GM21737 (cell line): ENCODE results near the gene SLC24A5.

Experiments
- ATAC-seq: cut with Tn5 transposase; IDR thresholded peaks from one replicate; pipeline ENCODE4 v1.9.1; 2021; ENCODE audit warnings: mild to moderate bottlenecking, moderate library complexity; ENCODE audit not compliant: unreplicated experiment

SLC24A5 gene

DNA sequence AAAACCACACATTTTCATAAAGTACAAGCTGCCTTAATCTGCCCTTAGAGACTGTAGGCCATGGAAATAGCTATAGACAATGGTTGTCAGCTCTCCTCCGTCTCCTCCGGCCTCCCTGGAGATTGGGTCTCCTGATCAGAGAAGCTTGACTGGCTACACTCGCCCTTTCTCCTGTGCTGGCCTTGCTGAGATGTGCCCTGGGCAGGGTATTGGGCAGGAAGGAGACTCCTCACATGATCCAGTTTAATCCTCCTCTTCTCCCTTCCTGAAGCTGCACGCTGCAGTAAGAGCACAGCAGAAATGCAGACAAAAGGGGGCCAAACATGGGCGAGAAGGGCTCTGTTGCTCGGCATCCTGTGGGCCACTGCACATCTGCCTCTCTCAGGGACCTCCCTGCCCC, at the start of gene SLC24A5:
Gene SLC24A5 (plus strand): TSS at position 246 of the 400 bp plus-strand sequence. CDS start 55 bp downstream, at position 301.
- ATAC-seq: no peak

DNA sequence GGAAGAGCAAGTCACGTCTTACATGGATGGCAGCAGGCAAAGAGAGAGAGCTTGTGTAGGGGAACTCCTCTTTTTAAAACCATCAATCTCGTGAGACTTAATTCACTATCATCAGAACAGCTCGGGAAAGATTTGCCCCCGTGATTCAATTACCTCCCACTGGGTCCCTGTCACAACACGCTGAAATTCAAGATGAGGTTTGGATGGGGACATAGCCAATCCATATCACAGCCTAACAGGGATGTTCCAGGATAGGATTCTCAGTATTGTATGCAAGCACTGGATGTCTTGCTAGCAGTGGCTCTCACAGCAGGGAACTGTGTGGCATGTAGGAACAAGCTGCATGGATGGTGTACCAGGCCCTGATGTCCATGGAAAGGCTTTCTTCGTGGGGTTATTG, 47.8 kb upstream of the SLC24A5 start:
- ATAC-seq: no peak

DNA sequence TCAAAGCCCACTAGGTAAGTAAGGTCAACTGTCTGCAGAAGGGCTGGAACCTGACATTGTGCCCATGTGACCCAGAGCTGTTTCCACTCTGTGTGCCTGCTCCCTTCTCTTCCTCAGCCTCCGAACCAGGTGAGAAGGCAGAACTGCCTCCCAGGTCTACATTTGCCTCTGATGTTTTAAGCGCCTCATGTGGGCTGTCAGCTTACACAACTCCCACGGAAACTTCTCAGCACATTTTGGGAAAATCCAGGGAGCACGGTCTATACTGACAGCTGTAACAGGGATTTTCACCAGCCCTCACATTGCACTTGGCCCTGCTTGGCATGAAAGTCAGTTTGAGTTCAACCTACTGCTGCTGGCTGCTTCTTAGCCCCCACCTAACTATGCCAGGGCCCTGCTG, 46.9 kb upstream of the SLC24A5 start:
- ATAC-seq: no peak

DNA sequence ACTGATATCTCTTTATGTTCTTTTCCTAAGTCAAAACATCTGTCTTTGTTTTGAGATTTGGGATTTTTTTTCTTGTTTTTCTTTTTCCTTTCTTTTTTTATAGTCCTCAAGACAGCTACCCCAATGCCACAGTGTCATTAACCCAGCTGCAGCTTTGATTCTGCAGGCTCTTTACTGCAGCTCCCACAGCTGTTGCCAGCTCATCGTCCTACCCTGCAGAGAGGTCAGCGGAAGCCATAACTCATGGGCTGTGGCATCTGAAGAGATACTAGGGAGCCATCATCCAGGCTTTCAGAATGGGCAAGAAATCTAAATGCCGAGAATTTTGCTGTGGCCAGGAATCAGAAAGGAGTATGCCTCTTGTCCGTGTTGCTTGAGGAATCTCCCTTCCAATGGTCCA, 44.3 kb upstream of the SLC24A5 start:
- ATAC-seq: no peak

DNA sequence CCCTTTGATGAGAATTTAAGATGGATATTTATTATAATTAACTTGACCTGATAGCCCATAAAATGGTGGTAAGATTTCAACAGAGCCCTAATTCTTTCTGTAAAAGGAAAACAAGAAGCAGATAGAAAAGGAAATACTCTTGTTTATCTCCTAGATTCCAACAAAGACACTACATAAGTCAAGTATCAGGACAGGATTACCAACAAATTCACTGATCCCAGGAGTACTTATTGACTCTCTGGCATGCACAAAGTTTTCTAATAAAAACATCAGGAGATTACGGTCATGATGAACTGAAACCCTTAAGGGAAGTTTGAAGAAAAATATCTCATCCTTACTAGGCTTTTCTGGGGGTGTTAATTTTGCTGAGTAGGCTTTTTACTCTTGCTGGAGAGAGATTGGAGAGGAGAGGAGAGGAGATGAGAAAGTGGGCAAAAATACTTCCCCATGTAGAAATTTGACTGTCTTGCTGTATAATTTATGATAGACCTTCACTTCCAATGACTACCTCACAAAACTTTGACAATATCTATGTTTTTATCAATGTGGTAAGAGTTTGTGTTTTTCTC, 43.1 kb upstream of the SLC24A5 start:
- ATAC-seq: no peak

DNA sequence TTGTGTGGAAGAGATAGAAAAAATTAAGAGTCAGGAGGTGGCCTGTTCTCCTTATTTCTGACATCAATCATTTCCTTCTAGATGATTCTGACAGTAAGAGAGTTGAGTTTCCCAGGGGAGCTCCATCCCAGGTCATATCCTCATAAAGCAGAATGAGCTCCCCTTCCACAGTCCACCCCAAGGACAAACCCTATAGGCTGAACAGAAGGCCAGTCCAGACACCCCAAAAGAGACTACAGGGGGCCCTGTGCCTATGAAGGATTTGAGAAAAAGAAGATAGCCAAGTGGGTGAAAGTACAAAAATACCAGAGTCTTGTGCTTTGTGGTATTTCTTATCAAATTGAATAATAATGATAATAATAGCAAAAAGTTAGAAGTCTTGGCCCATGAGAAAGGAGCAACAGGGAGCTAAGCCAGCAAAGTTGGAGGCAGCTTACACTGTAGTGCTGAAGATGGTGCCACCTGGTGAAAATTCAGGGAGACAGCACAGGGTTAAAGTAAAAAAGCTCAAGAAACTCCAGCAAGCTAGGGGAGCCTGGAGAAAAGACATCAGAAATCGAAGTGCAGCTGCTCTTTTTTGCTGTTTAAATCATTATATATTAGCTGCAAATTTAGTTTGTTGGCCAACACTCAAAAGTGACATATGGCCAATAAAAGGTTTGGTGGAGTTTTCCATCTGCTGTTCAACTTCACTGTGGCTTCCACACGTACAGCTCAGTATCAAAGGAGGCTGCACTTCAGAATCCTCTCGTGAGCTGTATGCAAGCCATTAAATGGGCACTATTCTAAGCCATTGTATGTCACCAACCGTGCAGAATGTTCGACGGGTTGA, 35.8 kb upstream of the SLC24A5 start:
- ATAC-seq: no peak

DNA sequence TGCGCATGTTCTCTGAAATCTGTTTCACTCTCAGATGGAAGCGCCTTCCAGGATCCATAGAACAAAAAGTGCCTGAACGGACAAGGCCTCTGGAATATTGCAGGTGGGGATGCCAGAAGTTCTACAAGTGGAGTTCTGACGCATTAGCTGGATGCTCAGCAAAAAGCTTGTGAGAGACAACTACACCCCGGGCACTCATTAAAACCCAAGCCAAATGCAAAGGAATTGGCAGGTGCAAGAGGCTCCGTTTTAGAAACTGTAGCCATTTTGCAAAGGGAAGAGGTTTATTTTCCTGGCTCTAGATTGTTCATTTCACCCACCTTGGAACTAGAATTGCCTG, 35.2 kb upstream of the SLC24A5 start:
- no peak for ATAC-seq

DNA sequence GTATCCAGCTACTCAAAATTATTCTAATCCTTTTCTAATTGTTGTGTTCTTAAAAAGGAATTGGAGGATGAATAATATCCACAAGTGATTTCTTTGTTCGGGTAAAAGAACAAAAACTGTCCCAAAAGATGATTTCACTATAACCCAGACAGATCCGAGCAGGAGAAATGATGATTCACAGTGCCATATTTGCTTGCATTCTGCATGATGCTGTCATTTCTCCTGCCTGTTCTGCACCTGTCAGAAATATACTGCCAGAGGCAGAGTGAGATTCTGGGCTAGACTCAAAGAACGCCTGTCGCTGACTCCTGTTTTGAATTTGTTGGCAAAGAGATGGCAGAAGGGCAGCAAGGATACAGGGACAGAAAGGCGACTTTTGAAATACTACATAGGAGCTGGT, 34.7 kb upstream of the SLC24A5 start:
- ATAC-seq: no peak

DNA sequence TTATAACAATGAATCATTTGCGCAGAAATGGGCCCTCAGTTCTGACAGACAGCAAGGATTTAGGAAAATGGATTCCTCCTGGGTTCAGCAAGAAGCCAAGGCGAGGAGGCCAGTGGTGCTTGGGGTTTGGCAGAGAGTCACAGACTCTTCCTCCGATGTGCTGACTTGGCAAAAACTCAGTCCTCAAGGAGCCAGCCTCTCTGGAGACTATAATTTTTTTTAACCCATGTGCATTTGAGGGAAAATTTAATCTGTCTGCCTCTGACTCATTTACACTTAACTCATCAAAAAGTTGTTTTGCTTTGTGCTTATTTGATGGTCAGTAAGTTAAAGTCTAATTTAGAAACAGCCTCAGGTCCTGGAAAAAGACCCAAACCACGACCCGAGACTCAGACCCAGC, 34.2 kb upstream of the SLC24A5 start:
- ATAC-seq: no peak

DNA sequence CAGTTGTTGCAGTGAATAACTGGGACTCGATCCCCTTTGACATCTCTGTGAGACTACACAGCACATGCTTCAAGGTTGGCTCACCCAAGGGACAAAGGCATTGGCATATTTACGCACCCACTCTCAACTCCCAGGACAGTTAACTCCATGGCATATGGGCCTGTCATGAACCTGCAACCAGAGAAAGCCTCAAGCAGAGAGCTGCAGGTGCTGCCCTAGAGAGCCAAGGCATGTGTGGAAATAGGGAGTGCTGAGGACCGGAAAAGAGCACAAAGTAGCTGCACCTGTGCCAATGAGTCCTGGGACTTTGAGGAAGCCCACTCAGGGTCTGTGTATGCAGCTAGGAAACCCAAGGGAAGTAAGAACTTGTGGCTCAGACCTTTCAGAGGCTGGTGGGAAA, 32.9 kb upstream of the SLC24A5 start:
- no peak for ATAC-seq

DNA sequence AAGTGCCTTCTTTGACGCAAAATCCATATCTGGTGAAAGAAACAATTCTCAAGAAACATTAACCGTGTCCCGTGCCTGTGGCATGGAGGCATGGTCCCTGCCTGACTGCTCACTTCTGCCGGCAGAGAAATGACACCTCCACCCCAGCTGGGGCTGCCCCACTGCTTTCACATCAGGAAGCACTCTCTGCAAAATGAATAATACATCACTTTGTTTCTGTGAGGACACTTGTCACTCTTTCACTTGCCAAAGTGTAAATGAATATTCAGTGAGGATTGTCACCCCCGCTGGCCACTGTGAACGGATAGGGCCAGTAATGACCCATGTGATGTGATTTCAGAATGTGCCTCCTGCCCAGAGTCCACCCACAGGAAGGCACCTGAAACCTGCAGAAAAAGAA, 31.1 kb upstream of the SLC24A5 start:
- no peak for ATAC-seq

DNA sequence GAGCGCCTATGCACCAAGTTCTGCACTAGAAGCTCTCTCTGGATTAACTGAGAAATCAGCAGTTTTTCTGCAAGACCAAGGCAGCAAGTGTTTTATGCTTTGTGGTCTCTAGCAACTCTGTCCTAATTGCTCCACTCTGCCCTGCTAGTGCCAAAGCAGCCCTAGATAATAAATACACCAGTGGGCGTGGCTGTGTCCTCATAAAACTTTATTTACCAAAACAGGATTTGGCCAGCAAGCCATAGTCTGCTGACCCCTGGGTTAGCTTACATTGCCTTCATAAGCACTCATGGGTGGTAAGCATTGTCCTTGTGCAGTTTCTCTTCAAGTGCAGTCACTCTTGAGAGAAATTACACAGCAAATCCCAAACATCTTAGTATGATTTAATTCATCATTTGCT, 30.7 kb upstream of the SLC24A5 start:
- no peak for ATAC-seq

DNA sequence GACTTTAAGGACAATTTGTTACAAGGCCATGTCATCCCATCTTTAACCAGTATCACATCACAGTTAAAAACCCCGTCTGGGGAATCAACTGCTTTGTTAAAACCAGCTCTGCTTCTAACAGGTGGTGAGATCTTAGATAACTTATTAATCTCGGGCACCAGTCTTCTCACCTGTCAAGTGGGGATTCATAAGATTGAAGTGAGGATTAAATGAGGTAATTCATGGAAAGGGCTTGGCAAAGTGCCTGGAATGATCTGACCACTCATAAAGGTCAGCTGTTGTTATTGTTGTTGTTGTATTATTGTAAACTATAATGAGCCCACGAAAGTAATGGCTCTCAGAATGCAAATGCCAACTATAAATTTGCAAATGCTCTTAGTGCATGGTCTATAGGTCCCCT, 30.1 kb upstream of the SLC24A5 start:
- ATAC-seq: no peak

DNA sequence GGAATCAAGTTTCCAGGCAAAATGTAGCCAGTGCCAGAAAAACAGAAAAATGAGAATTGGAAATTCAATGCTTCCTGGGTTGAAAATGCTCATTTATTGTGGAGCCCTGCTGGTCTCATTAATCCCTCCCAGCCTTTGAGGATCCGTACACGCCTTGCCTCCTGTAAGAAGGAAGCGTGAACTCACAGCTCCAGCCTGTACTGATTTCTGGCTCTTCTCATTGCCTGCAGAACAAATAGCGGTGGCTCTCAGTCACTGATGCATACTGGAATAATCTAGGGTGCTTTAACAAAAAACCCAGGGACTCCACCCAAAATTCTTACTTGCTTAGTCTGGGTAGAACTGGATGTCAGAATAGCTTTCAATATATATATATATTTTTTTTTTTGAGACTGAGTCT, 29.3 kb upstream of the SLC24A5 start:
- no peak for ATAC-seq

DNA sequence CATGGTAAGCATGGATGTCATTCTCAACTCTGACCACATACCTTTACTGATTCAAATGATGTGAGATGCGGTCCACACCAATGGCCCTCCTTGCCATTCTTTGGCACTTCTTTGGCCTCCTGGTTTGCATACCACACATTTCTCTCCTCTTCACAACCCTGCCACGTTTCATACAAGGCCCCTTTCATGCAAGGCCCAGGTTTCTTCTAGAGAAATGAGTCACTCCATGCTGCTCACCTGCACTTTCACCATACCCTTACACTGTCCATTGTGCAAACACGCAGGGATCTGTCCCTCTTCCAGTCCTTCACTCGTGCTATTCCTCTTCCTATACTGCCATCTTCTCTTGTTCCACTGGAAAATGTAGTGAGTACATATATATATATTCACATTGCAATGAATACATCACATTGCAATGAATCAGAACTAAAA, 24.4 kb upstream of the SLC24A5 start:
- ATAC-seq: no peak

DNA sequence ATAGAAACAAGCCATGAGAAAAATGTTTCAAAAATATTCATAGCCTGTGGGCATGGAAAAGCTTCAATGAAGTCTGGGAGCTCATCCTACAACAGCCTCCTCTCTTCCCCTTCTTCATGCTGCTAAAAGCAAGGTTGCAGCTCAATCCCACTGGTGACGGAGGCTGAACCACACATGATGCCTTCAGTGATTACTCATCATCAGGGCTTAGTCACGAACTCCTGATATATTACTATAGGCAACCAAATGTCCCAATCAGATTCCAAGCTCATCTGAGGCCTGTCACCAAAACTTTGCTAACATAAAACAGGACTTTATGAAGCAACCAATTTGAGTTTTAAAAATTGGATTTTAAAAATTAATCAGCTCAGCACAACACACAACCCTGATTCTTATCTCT, 24.0 kb upstream of the SLC24A5 start:
- no peak for ATAC-seq

DNA sequence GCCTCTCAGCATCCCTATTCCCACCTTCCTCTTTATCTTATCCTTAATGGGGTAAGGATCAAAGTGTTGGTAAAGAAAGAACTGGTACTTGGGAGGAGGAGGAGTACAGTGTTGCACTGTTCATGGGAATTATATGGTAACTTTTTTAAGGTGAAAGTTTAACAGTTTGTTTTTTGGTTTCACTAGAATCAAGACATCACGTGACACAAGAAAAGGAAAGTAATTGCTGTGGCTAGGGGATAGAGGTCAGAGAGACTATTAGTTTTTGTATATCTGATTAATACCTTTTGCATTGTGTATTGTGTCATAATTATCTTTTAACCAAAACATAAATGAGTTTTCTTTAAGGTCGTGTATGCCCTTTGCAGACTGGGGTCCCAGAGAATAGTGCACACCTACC, 23.5 kb upstream of the SLC24A5 start:
- ATAC-seq: no peak

DNA sequence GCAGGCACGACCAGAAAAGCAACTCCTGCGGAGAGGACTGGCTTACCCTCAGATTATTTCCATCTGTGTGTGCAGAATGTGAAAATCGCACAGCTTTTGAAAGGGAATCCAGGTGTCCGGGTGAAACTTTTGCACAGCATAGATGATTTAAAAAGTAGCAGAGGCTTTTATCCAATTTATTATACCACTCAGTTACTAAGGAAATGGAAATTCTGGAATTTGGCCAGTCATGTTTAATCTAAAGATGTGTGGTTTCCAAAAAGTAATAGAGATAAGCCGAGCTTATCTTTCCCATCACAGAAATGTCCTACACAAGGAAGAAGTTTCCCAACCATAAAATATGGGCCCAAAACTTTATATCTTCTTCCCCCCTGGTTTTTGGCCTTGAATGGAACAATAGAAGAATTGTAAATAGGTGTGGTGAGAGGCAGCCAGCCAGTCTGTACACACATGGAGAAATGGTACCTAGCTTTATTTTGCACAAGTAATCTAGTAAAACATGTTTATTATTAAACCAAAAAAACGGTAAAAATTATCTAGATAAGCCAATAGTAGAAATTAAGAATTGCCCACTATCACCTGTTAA, 19.3 kb upstream of the SLC24A5 start:
- no peak for ATAC-seq

DNA sequence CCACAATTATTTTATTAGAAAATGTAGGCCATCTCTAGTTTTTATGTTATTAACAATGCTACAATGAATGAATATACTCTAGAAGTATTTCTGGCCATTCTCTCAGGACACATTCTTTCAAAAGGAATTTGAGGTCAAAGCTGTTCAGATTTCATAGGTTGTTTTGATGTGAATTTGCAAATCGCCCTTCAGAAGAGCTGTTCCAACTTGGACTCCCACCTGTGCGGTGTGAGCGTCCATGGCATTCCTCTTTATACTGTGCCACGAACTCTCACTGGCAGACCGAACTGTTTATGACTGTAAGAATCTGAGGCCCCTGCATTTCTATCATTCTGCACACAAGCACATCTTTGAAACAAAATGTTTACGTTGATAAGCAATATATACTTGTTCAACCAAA, 18.6 kb upstream of the SLC24A5 start:
- ATAC-seq: no peak

DNA sequence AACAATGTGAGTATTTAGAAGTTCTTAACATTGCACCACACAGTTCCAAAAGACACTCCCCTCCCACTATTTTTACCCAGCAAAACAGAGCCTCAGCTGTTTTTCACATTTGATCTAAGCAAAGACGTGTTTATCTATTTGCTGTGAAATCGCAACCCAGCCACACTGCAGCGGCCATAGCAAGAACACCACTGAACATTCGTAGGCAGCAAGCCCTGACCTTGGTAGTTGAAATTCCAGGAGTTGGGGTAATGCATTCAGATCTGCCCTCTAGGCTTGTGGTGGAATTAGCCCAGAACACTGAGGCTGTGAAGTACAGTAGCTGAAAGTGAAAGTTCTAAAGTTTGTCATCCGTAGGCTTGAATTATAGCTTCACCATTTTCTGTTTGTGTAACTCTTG, 17.1 kb upstream of the SLC24A5 start:
- ATAC-seq: no peak

DNA sequence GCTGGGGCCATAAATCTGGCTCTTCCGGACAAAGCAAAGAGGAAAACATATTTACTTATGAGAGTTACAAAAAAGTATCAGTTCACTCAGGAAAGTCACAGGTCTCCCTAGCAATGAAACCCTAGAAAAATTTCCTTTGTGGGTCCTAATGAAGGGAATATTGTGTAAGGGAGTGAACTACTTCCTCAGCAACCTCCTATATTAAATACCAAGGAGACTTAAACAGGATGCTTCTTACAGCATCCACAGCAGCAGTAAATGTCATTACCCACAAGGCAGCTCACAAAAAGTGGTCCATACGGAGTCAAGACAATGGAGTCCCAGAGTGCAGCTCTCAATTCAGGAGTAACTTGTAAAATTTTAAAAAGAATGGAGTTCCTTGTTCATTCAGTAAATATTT, 14.9 kb upstream of the SLC24A5 start:
- ATAC-seq: no peak

DNA sequence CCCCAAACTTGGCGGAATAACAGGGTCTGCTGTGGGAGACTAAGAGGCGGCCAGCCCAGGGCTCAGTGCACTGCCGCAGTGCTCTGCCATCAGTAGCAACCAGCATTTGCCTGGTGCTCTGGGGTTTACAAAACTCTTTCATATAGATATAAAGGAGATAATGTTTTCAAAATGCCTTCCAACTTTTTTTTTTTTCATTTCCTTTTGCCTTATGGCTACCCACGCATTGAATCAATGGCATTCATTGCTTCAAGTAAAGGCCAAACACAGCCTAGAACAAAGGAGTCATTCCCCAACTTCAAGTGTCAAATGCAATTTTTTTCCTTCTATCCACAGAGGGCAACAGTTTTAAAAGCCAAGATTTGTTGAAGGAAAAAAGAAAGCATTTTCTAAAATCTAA, 11.6 kb upstream of the SLC24A5 start:
- no peak for ATAC-seq
